ENCODE data around the gene ADAMTS1.

ADAMTS1 gene

DNA sequence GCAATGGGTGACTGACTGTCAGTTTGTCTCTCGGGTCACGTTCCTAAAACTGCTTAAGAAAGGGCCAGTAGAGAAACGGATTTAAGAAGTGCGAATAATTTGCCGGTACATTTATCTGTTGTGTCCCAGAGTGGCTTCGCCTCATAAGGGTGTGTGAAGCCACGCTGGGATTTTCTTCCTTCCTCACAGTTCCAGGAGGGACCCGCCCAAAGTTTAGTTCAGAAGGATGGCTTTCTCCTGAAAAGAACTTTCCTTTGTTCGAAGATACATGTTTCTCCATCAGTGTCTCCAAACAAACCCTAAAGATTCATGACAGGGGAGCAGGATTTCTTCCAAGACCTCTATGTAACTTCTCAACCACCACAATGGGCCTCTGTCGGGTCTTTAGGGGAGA, 49.8 kb downstream of the ADAMTS1 start:
- H3K4me3 ChIP-seq (ENCODE audit: low read depth, low read length): no peak overlapping the region
- DNase-seq (ENCODE audit: low read depth): no peak

DNA sequence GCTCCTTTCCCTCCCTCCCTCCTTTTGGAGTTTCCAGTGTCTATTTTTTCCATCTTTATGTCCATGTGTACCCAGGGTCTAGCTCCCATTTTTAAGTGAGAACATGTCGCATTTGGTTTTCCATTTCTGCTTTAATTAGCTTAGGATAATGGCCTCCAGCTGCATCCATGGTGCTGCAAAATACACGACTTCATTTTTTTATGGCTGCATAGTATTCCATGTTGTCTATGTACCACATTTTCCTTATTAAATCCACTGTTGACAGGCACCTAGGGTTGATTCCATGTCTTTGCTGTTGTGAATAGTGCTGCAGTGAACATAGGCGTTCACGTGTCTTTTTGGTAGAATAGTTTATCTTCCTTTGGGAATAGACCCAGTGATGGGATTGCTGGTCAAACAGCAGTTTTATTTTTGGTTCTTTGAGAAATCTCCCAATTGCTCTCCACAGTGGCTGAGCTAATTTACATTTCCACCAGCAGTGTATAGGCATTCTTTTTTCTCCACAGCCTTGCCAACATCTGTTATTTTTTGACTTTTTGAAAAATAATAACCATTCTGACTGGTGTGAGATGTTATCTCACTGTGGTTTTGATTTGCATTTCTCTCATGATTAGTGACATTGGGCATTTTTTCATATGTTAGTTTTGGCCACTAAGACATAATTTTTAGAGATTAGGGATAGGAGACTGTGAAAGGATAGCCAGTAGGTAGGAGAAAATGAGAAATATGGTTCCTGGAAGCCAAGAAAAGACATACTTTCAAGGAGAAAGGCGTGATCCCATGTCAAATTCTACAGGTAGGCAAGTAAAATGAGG, 50.4 kb downstream of the ADAMTS1 start:
- no peak overlapping the region for H3K4me3 ChIP-seq (ENCODE audit: low read depth, low read length)
- DNase-seq (ENCODE audit: low read depth): no peak

DNA sequence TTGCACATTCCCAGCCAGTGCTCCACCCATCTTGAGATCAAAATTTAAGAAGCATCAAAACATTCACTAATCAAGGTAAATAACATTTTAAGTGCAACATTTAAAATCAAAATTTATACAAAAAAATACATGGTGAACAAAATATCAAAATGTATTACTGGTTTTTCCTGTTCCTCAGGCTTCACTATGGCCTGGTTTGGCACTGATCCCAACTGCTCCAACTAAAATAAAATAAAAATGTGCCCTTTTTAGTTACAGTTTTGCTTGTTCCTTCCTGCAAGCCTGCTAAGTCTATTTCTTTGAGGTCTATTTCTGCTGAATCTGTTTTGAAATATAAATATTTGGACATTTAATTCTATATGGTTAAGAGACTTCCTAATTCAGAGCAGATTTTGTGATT, 54.9 kb downstream of the ADAMTS1 start:
- H3K4me3 ChIP-seq (ENCODE audit: low read depth, low read length): no peak overlapping the region
- DNase-seq (ENCODE audit: low read depth): no peak

DNA sequence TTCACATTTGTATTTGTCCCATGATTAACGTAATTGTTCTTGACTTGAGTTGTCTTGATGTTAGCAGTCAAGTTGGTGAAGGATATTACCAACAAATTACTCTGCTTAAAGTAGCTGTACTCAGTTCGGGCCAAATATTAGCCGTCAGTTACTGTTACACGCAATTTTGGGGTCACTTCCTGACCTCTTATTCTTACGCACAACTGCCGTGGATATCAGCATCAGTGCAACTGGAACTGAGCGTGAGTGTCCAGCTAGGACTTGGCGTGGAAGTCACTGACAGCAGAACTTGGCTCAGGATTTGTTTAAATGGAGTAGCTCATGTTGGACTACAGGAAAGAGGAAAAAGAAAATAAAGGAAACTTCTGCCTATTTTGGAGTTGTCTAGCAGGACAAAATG, 56.4 kb downstream of the ADAMTS1 start:
- no peak for DNase-seq (ENCODE audit: low read depth)
- H3K4me3 ChIP-seq (ENCODE audit: low read depth, low read length): no peak overlapping the region

Measured in skeletal muscle cell (primary cell).